ENCODE results near the gene ZNF483. TPM values are rescaled to one million over a fixed set of nuclear protein-coding genes. Genes with fewer than 3 reads are reported as not detected.
A peak's percentile ranks its signal among the peaks of the same experiment; 100 is the strongest.

ZNF483 gene
- total RNA-seq, 2 donors from 2014 or later: 6.7 to 8.6 TPM

DNA sequence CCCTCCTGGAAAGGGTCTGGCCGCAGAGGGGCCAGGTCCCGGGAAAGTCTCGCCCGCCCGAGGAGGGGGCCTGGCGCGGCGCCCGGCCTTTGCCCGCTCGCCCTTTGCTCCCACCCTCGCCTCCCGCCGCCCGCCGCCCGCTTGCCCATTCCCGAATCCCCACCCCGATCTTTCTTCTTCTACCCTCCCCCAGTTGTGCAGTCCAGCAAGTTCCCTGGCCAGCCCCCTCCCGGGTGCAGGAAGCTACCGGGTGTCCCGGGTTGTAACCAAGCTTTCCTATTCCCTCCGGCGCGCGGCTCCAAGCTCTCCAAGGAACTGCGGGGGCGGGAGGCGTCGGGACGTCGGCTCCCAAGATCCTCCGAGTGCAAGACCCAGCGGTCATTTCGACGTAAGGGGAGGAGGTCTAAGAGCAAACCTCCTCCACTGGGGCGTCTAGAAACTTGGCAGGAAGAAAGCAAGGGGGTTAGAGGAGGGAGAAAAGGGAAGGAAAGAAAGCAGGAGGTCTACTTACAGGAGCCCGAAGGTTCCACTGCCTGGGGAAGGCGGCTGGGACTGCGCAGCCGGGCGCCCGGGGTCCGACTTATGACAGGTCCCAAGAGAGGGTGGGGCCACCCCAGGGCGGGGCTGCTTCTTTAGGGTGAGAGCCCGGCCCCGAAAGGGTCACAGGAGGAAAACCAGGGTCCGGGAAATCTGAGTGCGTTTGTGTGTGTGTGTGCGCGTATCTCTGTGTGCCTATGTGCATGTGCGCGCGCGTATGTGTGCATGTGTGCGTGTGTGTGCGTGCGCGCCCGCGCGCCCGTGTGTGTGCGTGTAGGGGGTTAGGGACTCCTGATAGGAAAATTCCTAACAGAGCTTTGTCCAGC, 74.3 kb downstream of the ZNF483 start, which contains the start of gene PTGR1:
Gene PTGR1 (minus strand): TSS at position 556 of the 863 bp plus-strand sequence. CDS start 2,225 bp downstream, outside the sequence.
- intact Hi-C loops (cut with DNase I): loop anchor here (10.0 kb wide), 1 partner anchor 85 kb away; no protein-coding TSS in a partner anchor
- Histone ChIP-seq H3K4me3 (peak within 1 kb of the TSS; percentile 47 to 71), H3K27me3 (no peaks in the 10 kb centered on the region), H3K36me3 (replicated peaks in 1 of 2; ENCODE audit: insufficient read depth in 1 of 2, low read depth in 2 of 2) (peaks cover 3 to 8% of the 10 kb centered on the region in 2 donors), H3K9me3 (no peaks in the 10 kb centered on the region), H3K27ac (peak within 1 kb of the TSS; percentile 66 to 83 (median 80)), H3K4me1 (peaks cover 5% of the 10 kb centered on the region)
- 0 to 2% methylated on average over 44 to 64 of the region's 64 CpGs for WGBS, 2 donors
- peak; percentile 79 for ATAC-seq
- TF ChIP-seq, protein P1, sequence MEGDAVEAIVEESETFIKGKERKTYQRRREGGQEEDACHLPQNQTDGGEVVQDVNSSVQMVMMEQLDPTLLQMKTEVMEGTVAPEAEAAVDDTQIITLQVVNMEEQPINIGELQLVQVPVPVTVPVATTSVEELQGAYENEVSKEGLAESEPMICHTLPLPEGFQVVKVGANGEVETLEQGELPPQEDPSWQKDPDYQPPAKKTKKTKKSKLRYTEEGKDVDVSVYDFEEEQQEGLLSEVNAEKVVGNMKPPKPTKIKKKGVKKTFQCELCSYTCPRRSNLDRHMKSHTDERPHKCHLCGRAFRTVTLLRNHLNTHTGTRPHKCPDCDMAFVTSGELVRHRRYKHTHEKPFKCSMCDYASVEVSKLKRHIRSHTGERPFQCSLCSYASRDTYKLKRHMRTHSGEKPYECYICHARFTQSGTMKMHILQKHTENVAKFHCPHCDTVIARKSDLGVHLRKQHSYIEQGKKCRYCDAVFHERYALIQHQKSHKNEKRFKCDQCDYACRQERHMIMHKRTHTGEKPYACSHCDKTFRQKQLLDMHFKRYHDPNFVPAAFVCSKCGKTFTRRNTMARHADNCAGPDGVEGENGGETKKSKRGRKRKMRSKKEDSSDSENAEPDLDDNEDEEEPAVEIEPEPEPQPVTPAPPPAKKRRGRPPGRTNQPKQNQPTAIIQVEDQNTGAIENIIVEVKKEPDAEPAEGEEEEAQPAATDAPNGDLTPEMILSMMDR (IDR thresholded peaks at IDR 0.05): peak in 1 of 7 experiments; percentile 10
- TF ChIP-seq POLR2A (IDR thresholded peaks at IDR 0.05): peak in 2 of 3 donors; percentile 66 to 74
- DNase-seq: peak; percentile 80 to 85 (median 82)

- peak overlapping the region; percentile 47 to 71 for H3K4me3 ChIP-seq
- ATAC-seq: peak; percentile 2
- intact Hi-C loops (cut with DNase I): loop anchor here (10.0 kb wide), 1 partner anchor 85 kb away; no protein-coding TSS in a partner anchor
Observed at GRCh38 chr9:111599955-111600343, 75.0 kb downstream of the ZNF483 start.

GRCh38 chr9:111601237-111602018, 76.4 kb downstream of the ZNF483 start:
- Histone ChIP-seq H3K4me3 (no peak overlapping the region), H3K27me3 (no peaks in the 10 kb centered on the region), H3K36me3 (replicated peaks in 1 of 2; ENCODE audit: insufficient read depth in 1 of 2, low read depth in 2 of 2) (no peaks in the 10 kb centered on the region), H3K9me3 (no peaks in the 10 kb centered on the region), H3K27ac (no peak overlapping the region), H3K4me1 (peaks cover 5% of the 10 kb centered on the region)
- ATAC-seq (no peak), DNase-seq (no peak)
- TF ChIP-seq, protein P1 (IDR thresholded peaks at IDR 0.05): no peak
- TF ChIP-seq POLR2A (IDR thresholded peaks at IDR 0.05): no peak
- intact Hi-C loops (cut with DNase I): no loop called here
- 55 to 59% methylated on average over 10 of the region's 10 CpGs for WGBS, 2 donors

More at GRCh38 chr9:111599955-111600343, 75.0 kb downstream of the ZNF483 start:
- DNase-seq: peak in 1 of 4 donors; percentile 14
- H3K9me3 ChIP-seq: no peaks in the 10 kb centered on the region
- H3K27me3 ChIP-seq: no peaks in the 10 kb centered on the region
- peak overlapping the region; percentile 66 to 83 (median 80) for H3K27ac ChIP-seq
- H3K4me1 ChIP-seq: peaks cover 5% of the 10 kb centered on the region
- TF ChIP-seq POLR2A (IDR thresholded peaks at IDR 0.05): no peak
- TF ChIP-seq, protein P1 (IDR thresholded peaks at IDR 0.05): no peak
- H3K36me3 ChIP-seq (replicated peaks in 1 of 2; ENCODE audit: insufficient read depth in 1 of 2, low read depth in 2 of 2): peaks cover 3 to 8% of the 10 kb centered on the region in 2 donors
- WGBS, 2 donors: 12% methylated on average over 17 of the region's 17 CpGs; no CpG with 5 or more reads in 1 of the 2 donors

DNA sequence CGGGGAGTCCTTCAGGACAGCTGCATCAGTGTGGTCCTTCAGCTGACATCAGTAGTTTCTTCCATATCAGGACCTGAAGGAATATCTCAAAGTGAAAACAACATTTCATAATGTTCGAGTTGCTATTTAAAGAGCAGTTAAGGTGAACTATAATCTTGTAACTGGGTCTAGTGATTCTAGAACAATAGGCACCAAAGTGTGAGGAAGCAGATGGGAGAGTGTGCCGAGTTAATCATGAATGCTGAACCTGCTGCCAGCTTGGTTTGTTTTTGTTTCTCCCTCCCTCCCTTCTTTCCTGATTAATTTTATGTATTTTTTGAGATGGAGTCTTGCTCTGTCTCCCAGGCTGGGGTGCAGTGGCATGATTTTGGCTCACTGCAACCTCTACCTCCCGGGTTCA, 78.1 kb downstream of the ZNF483 start:
- H3K4me1 ChIP-seq: peaks cover 5% of the 10 kb centered on the region
- TF ChIP-seq, protein P1 (IDR thresholded peaks at IDR 0.05): no peak
- no peak for TF ChIP-seq POLR2A (IDR thresholded peaks at IDR 0.05)
- intact Hi-C loops (cut with DNase I): no loop called here
- no peaks in the 10 kb centered on the region for H3K9me3 ChIP-seq
- H3K36me3 ChIP-seq (replicated peaks in 1 of 2; ENCODE audit: insufficient read depth in 1 of 2, low read depth in 2 of 2): no peaks in the 10 kb centered on the region
- no peaks in the 10 kb centered on the region for H3K27me3 ChIP-seq
- DNase-seq: no peak
- 48 to 59% methylated on average over 4 of the region's 4 CpGs for WGBS, 2 donors
- H3K4me3 ChIP-seq: no peak overlapping the region
- H3K27ac ChIP-seq: no peak overlapping the region
- ATAC-seq: no peak

Data from body of pancreas (tissue), 4 donors.